Thoracic aorta (tissue), 2 donors: ENCODE data around the gene ABCA13. TPM values are rescaled to one million over a fixed set of nuclear protein-coding genes. Genes with fewer than 3 reads are reported as not detected.

Source experiments
- ATAC-seq: fragments of 150-250 bp; one replicate; pipeline ENCODE4 v1.8.0; 2017; ENCODE audit warnings: low read depth; ENCODE audit not compliant: insufficient number of reproducible peaks, low FRiP score
- DNase-seq: peaks from one replicate; pipeline ENCODE4 v3.0.0-alpha.2; 2020; ENCODE audit warnings: low spot score
- H3K27ac ChIP-seq, 2 donors: fragments of 200-600 bp; sonication (generic); 1 replicate in 1 of 2; 2 replicates in 1 of 2; pipeline ENCODE4 v1.5.1; 2016; ENCODE audit warnings: mild to moderate bottlenecking in 2 of 2, moderate library complexity in 2 of 2
- H3K27me3 ChIP-seq: fragments of 200-600 bp; sonication (generic); replicated peaks from 2 replicates; pipeline ENCODE4 v1.6.0; 2016; ENCODE audit warnings: mild to moderate bottlenecking; ENCODE audit not compliant: insufficient read depth
- H3K36me3 ChIP-seq: fragments of 200-600 bp; sonication (generic); one replicate; pipeline ENCODE4 v1.5.1; 2016
- H3K4me1 ChIP-seq, 2 donors: fragments of 200-600 bp; sonication (generic); 1 replicate in 1 of 2; 2 replicates in 1 of 2; pipeline versions ENCODE4 v1.5.1 to v1.6.0; 2016; ENCODE audit warnings: low read depth in 2 of 2, mild to moderate bottlenecking in 1 of 2; ENCODE audit not compliant: control insufficient read depth in 1 of 2
- H3K4me3 ChIP-seq: fragments of 200-600 bp; sonication (generic); 2 replicates; pipeline ENCODE4 v1.5.1; 2016; ENCODE audit warnings: mild to moderate bottlenecking
- H3K9me3 ChIP-seq: fragments of 200-600 bp; sonication (generic); 2 replicates; pipeline ENCODE4 v1.5.1; 2016
- total RNA-seq, 2 donors: library from RNA; depleted of rRNA; stranded (reverse); fragments of >200 nt; gene quantifications; one replicate each; pipeline versions ENCODE4 v1.1.0 to v1.2.3, GENCODE V29; 2016
- TF ChIP-seq, protein P1 (sequence below): fragments of 200-600 bp; sonication (generic); IDR thresholded peaks from one replicate; pipeline ENCODE4 v1.5.1; 2019; ENCODE audit warnings: antibody characterized with exemption

ABCA13 gene
- total RNA-seq, 2 donors from 2014 or later = not detected

DNA sequence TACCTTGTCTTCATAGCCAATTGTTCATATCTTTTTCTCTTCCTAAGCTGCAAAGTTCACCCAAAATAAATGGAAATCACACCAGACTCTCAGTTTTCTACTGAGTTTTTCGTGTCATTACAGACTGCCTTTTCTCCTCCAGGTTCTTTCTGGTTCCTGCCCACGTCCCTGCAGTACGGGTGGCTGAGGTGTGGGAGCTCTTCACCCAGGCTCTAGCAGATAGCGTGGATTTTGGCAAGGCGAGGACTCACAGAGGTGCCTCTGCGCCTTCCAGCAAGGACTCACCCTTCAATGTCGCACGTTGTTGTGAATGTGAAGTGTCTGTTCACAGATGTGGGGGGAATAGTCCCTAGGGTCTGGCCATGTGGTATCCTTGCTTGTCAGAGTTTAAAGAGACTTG is 71.6 kb downstream of the ABCA13 start:
- Histone ChIP-seq H3K27me3 (no peaks in the 10 kb centered on the region), H3K27ac (no peak overlapping the region), H3K4me1 (peaks cover 0 to 5% of the 10 kb centered on the region in 2 donors), H3K36me3 (no peaks in the 10 kb centered on the region), H3K9me3 (no peaks in the 10 kb centered on the region), H3K4me3 (no peak overlapping the region)
- TF ChIP-seq, protein P1, sequence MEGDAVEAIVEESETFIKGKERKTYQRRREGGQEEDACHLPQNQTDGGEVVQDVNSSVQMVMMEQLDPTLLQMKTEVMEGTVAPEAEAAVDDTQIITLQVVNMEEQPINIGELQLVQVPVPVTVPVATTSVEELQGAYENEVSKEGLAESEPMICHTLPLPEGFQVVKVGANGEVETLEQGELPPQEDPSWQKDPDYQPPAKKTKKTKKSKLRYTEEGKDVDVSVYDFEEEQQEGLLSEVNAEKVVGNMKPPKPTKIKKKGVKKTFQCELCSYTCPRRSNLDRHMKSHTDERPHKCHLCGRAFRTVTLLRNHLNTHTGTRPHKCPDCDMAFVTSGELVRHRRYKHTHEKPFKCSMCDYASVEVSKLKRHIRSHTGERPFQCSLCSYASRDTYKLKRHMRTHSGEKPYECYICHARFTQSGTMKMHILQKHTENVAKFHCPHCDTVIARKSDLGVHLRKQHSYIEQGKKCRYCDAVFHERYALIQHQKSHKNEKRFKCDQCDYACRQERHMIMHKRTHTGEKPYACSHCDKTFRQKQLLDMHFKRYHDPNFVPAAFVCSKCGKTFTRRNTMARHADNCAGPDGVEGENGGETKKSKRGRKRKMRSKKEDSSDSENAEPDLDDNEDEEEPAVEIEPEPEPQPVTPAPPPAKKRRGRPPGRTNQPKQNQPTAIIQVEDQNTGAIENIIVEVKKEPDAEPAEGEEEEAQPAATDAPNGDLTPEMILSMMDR = no peak
- ATAC-seq (no peak), DNase-seq (no peak)

DNA sequence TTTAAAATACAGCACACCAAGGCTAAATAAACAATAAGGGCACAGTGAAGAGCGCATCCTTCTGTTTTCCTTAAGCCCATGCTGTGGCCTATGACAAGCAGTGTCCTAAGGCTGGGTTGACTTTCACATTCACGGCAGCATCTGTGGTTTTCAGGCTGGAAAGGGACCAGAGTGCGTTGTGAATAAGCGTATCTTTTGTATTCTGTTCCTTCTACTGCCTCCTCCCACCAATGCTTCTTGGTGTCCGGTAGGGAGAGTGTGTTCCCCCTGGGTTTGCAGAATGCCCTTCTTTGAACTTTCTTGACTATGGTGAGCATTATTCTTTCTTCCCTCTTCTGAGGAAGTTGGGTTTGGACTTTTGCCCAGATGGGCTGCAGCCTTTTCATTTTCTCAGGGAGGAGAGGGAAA is 73.6 kb downstream of the ABCA13 start:
- peaks cover 0 to 5% of the 10 kb centered on the region in 2 donors for H3K4me1 ChIP-seq
- no peaks in the 10 kb centered on the region for H3K27me3 ChIP-seq
- ATAC-seq (no peak), DNase-seq (no peak)
- H3K4me3 ChIP-seq = no peak overlapping the region
- H3K27ac ChIP-seq = no peak overlapping the region
- TF ChIP-seq, protein P1 = no peak
- H3K36me3 ChIP-seq = no peaks in the 10 kb centered on the region
- no peaks in the 10 kb centered on the region for H3K9me3 ChIP-seq

DNA sequence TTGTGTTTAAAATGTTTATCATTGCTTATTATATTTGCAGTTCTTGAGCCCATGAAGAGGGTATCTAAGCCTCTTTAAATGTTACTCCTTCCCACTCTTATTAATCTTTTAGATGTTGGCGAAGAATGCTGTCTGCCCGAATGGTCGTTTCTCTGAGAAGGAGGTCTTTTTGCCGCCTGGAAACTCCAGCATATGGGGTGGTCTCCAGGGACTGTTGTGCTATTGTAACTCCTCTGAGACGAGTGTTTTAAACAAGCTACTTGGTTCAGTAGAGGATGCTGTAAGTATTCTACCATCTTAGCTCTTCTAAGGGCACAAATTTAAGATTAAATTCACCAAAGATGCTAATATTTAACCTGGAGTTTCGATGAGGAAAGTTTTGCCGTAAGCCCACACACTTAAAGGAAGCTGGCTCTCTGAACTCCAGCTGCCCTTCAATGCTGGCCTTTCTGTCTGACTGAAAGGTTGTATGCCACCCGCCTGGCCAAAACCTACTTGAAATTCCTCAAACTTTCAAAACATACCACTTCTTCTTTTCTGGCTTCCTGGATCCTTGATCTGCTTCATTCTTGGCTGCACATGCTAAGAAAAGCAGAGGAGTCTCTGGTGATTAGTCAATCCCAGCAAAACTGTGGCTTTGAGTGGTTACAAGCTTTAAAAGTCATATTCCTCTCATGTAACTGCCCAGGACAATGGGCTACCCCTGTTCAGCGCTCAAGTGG is 74.7 kb downstream of the ABCA13 start:
- H3K9me3 ChIP-seq = no peaks in the 10 kb centered on the region
- no peak overlapping the region for H3K27ac ChIP-seq
- H3K4me3 ChIP-seq = no peak overlapping the region
- H3K27me3 ChIP-seq = no peaks in the 10 kb centered on the region
- no peaks in the 10 kb centered on the region for H3K36me3 ChIP-seq
- ATAC-seq (no peak), DNase-seq (no peak)
- TF ChIP-seq, protein P1 = no peak
- peaks cover 0 to 5% of the 10 kb centered on the region in 2 donors for H3K4me1 ChIP-seq

DNA sequence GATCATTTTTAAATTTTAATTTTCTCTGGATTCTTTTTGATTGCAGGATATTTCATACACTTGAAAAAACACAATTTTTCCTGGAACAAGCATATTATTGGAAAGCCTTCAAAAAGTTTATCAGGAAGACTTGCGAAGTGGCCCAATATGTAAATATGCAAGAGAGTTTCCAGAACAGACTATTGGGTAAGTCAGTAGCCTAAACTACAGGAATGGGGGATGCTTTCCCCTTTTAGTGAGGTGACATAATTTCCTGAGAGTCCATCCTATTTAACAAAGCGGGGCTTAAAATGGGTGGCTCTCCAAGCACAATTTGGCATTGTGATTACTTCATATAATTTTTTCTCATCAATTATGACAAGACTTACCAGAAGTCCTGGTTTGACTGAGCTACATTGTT is 77.9 kb downstream of the ABCA13 start:
- Histone ChIP-seq H3K27ac (no peak overlapping the region), H3K9me3 (no peaks in the 10 kb centered on the region), H3K4me3 (no peak overlapping the region), H3K36me3 (no peaks in the 10 kb centered on the region), H3K27me3 (no peaks in the 10 kb centered on the region), H3K4me1 (peaks cover 0 to 5% of the 10 kb centered on the region in 2 donors)
- TF ChIP-seq, protein P1 = no peak
- no peak for ATAC-seq
- no peak for DNase-seq

DNA sequence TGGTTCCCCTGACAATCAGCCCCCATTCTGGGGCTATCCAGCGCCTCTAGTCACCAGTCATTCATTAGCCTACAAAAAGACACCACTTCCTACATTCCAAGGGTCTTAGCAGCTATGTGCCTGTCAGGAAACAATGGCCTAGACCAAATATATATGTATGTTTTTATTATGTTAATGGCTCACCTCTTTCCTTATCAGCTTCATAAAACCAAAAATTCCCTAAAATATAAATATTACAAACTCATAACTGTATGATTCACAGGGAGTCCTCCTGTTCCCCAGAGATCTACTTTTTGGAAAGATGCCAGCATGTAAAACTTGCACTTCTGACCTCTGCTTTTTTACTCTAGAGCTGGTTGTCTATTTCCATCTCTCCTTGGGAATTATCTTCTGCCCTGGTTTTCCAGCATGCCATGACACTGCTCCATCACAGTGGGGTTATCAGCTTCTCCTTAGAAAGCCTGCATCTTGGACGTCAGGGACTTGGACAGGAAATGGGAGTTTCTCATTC is 79.2 kb downstream of the ABCA13 start:
- Histone ChIP-seq H3K27ac (no peak overlapping the region), H3K4me3 (no peak overlapping the region), H3K36me3 (no peaks in the 10 kb centered on the region), H3K4me1 (peaks cover 0 to 5% of the 10 kb centered on the region in 2 donors), H3K9me3 (no peaks in the 10 kb centered on the region), H3K27me3 (no peaks in the 10 kb centered on the region)
- no peak for DNase-seq
- no peak for ATAC-seq
- TF ChIP-seq, protein P1 = no peak
